ENCODE data around the gene CBX3. TPM values are rescaled to one million over a fixed set of nuclear protein-coding genes. Genes with fewer than 3 reads are reported as not detected.

Gene CBX3
- total RNA-seq, 4 donors from 2014 or later, result 42.0 to 60.1 (median 48.8) TPM

DNA sequence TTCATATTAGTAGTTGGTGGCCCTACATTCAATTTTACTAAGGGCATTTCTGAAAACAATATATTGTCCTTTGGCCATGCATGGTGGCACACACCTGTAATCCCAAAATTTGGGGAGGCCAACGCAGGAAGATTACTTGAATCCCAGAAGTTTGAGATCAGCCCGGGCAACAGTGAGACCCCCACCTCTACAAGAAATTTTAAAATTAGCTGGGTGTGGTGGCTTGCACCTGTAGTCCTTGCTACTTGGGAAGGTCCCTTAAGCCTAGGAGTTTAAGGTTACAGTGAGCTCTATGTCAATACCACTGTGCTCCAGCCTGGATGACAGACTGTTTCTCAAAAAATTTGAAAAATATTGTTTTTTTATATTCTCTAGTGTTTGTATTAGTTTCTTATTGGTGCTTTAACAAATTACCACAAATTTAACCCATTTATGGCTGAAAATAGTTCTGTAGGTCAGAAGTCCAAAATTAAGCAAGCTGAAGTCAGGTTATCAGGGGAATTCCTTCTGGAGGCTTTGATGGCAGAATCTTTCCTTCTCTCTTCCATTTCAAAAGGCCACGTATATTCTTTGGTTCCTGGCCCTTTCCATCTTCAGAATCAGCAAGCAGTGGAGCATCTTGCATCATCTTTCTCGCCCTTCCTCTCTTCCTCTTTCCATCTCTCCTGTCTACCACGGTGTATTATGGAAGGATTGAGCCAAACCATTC is 12.4 kb downstream of the CBX3 start:
- H3K9me3 ChIP-seq, result no peaks in the 10 kb centered on the region
- no peaks in the 10 kb centered on the region for H3K27me3 ChIP-seq
- DNase-seq, result no peak
- in situ Hi-C loops (cut with MboI; ENCODE audit: low sequenced_read_pairs in 4 of 4), result loop anchor here in 2 of 4 donors (25.0 kb wide), 3 partner anchors 327 to 948 kb away; partner anchors contain the start of genes HOXA10 (in 1 of the 2), HOXA3 (in 1 of the 2), HOXA7 (in 1 of the 2) and HOXA9 (in 1 of the 2)
- no peaks in the 10 kb centered on the region for H3K4me1 ChIP-seq
- no peak overlapping the region for H3K27ac ChIP-seq
- peaks cover 0 to 31% of the 10 kb centered on the region in 2 donors for H3K36me3 ChIP-seq
- H3K4me3 ChIP-seq, result no peak overlapping the region
- no peak for ATAC-seq
- intact Hi-C loops (cut with DNase I; ENCODE audit: low total_unique reads), result no loop called here
- no peak for TF ChIP-seq POLR2A (IDR thresholded peaks at IDR 0.05)
- TF ChIP-seq, protein P1, sequence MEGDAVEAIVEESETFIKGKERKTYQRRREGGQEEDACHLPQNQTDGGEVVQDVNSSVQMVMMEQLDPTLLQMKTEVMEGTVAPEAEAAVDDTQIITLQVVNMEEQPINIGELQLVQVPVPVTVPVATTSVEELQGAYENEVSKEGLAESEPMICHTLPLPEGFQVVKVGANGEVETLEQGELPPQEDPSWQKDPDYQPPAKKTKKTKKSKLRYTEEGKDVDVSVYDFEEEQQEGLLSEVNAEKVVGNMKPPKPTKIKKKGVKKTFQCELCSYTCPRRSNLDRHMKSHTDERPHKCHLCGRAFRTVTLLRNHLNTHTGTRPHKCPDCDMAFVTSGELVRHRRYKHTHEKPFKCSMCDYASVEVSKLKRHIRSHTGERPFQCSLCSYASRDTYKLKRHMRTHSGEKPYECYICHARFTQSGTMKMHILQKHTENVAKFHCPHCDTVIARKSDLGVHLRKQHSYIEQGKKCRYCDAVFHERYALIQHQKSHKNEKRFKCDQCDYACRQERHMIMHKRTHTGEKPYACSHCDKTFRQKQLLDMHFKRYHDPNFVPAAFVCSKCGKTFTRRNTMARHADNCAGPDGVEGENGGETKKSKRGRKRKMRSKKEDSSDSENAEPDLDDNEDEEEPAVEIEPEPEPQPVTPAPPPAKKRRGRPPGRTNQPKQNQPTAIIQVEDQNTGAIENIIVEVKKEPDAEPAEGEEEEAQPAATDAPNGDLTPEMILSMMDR (IDR thresholded peaks at IDR 0.05 in 4 of 5, conservative IDR thresholded peaks at IDR 0.05 in 1 of 5), result no peak

DNA sequence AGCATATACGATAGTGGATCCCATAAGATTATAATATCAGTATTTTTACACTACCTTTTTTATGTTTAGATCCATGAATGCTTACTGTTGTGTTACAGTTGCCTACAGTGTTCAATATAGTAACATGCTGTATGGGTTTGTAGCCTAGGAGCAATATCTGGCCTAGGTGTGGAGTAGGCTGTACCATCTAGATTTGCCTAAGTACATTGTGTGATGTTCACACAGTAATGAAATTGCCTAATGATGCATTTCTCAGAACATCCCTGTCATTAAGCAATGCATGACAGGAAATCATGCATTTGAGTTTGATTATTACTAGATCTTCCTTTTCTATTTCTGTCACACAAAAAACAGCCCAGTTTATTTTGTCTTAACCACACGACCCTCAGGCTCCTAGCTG is 14.5 kb downstream of the CBX3 start:
- Histone ChIP-seq H3K27ac (no peak overlapping the region), H3K27me3 (no peaks in the 10 kb centered on the region), H3K9me3 (no peaks in the 10 kb centered on the region), H3K36me3 (peaks cover 0 to 13% of the 10 kb centered on the region in 2 donors), H3K4me1 (no peaks in the 10 kb centered on the region), H3K4me3 (no peak overlapping the region)
- DNase-seq (no peak), ATAC-seq (no peak)
- TF ChIP-seq, protein P1 (IDR thresholded peaks at IDR 0.05 in 4 of 5, conservative IDR thresholded peaks at IDR 0.05 in 1 of 5), result no peak
- no peak for TF ChIP-seq POLR2A (IDR thresholded peaks at IDR 0.05)
- in situ Hi-C loops (cut with MboI; ENCODE audit: low sequenced_read_pairs in 4 of 4), result loop anchor here in 2 of 4 donors (25.0 kb wide), 3 partner anchors 329 to 946 kb away; partner anchors contain the start of genes HOXA10 (in 1 of the 2), HOXA3 (in 1 of the 2), HOXA7 (in 1 of the 2) and HOXA9 (in 1 of the 2)
- intact Hi-C loops (cut with DNase I; ENCODE audit: low total_unique reads), result no loop called here

DNA sequence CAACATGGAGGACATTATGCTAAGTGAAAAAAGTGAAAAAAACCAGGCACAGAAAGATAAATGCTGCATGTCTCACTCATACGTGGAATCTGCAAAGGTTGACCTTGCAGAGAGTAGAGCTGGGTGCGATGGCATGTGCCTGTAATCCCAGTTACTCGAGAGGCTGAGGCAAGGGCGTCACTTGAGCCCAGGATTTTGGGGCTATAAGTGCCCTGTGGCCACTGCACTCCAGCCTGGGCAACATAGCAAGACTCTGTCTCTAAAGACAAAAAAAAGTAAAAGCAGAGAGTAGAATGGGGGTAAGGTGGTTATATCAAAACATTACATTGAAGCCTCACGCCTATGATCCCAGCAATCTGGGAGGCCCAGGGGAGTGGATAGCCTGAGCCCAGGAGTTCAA is 22.8 kb downstream of the CBX3 start:
- no peaks in the 10 kb centered on the region for H3K4me1 ChIP-seq
- intact Hi-C loops (cut with DNase I; ENCODE audit: low total_unique reads), result no loop called here
- TF ChIP-seq POLR2A (IDR thresholded peaks at IDR 0.05), result no peak
- TF ChIP-seq, protein P1 (IDR thresholded peaks at IDR 0.05 in 4 of 5, conservative IDR thresholded peaks at IDR 0.05 in 1 of 5), result no peak
- H3K9me3 ChIP-seq, result no peaks in the 10 kb centered on the region
- H3K27ac ChIP-seq, result no peak overlapping the region
- no peak for ATAC-seq
- H3K27me3 ChIP-seq, result no peaks in the 10 kb centered on the region
- no peak for DNase-seq
- in situ Hi-C loops (cut with MboI; ENCODE audit: low sequenced_read_pairs in 4 of 4), result loop anchor here in 2 of 4 donors (25.0 kb wide), 3 partner anchors 337 to 938 kb away; partner anchors contain the start of genes HOXA10 (in 1 of the 2), HOXA3 (in 1 of the 2), HOXA7 (in 1 of the 2) and HOXA9 (in 1 of the 2)
- H3K36me3 ChIP-seq, result no peaks in the 10 kb centered on the region
- no peak overlapping the region for H3K4me3 ChIP-seq

GRCh38 chr7:26227987-26228386 is 26.4 kb downstream of the CBX3 start:
- in situ Hi-C loops (cut with MboI; ENCODE audit: low sequenced_read_pairs in 4 of 4), result no loop called here
- no peak for ATAC-seq
- no peak for TF ChIP-seq POLR2A (IDR thresholded peaks at IDR 0.05)
- TF ChIP-seq, protein P1 (IDR thresholded peaks at IDR 0.05 in 4 of 5, conservative IDR thresholded peaks at IDR 0.05 in 1 of 5), result no peak
- Histone ChIP-seq H3K4me1 (no peaks in the 10 kb centered on the region), H3K9me3 (no peaks in the 10 kb centered on the region), H3K27me3 (no peaks in the 10 kb centered on the region), H3K27ac (no peak overlapping the region), H3K36me3 (no peaks in the 10 kb centered on the region), H3K4me3 (no peak overlapping the region)
- intact Hi-C loops (cut with DNase I; ENCODE audit: low total_unique reads), result no loop called here
- DNase-seq, result no peak
